Left renal pelvis (tissue), 4 donors: ENCODE data around the gene SCNN1G. TPM values are rescaled to one million over a fixed set of nuclear protein-coding genes. Genes with fewer than 3 reads are reported as not detected.
"Not testable (repeated sequence)": the region's sequence is repeated elsewhere in the genome, so short reads cannot be mapped to it uniquely, and the experiment has no call there.

Experiments
- DNase-seq, 4 donors: peaks; one replicate each; pipeline ENCODE4 v3.0.0-alpha.2; 2013; ENCODE audit warnings: low read depth in 4 of 4, low spot score in 3 of 4
- polyA plus RNA-seq, 4 donors: library from polyadenylated mRNA; unstranded; fragments of 120-200 nt; gene quantifications; one replicate each; pipeline ENCODE4 v1.2.1, GENCODE V29; 2013; ENCODE audit not compliant: insufficient read length in 4 of 4

SCNN1G gene
- polyA plus RNA-seq, 4 donors: 0.78 to 54.5 (median 42.6) TPM

- no peak for DNase-seq
Measured at GRCh38 chr16:23248261-23249194, 66.0 kb downstream of the SCNN1G start.

- no peak for DNase-seq
Measured at GRCh38 chr16:23249830-23250229, 67.3 kb downstream of the SCNN1G start.

- no peak for DNase-seq
Measured at GRCh38 chr16:23252310-23252709, 69.8 kb downstream of the SCNN1G start.

DNA sequence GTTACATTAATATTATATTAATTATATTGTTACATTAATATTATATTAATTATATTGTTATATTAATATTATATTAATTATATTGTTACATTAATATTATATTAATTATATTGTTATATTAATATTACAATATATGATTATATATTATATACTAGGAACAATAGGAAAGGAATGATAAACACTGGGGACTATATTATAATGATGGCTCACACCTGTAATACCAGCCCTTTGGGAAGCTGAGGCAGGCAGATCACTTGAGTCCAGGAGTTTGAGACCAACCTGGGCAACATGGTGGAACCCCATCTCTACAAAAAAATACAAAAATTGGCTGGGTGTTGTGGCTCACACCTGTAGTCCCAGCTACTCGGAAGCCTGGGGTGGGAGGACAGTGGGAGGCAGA lies 71.1 kb downstream of the SCNN1G start:
- not testable (repeated sequence) for DNase-seq

GRCh38 chr16:23254338-23254737 lies 71.8 kb downstream of the SCNN1G start:
- no peak for DNase-seq

- no peak for DNase-seq
Measured at GRCh38 chr16:23255000-23255399, 72.5 kb downstream of the SCNN1G start.

GRCh38 chr16:23256440-23256839 lies 73.9 kb downstream of the SCNN1G start:
- DNase-seq: no peak

GRCh38 chr16:23257682-23258081 lies 75.1 kb downstream of the SCNN1G start:
- peak in 1 of 4 donors; percentile 33 for DNase-seq

- DNase-seq: no peak
Measured at GRCh38 chr16:23258919-23259237, 76.3 kb downstream of the SCNN1G start.

Other genes with a start within 250 kb of the SCNN1G start
- 1 to 10 TPM; 5.4 to 7.5 (median 6.8) TPM for gene USP31, start 33.3 kb upstream of the SCNN1G start, polyA plus RNA-seq
- 10 to 100 TPM in 3 of 4 donors, under 1 TPM in 1; 0.53 to 26.5 (median 18.8) TPM for gene SCNN1B, start 119.6 kb downstream of the SCNN1G start, polyA plus RNA-seq